ENCODE results near the gene TNXB. TPM values are rescaled to one million over a fixed set of nuclear protein-coding genes. Genes with fewer than 3 reads are reported as not detected.

TNXB gene
- total RNA-seq, 2 donors from 2014 or later: 4.0 to 9.3 TPM

GRCh38 chr6:32108094-32108627 is 977 bp downstream of the TNXB start:
- Histone ChIP-seq H3K9ac (ENCODE audit: extremely low read depth, low read length, poor library complexity, severe bottlenecking) (no peak overlapping the region), H3K36me3 (ENCODE audit: control insufficient read depth, insufficient read depth, low read length) (no peaks in the 10 kb centered on the region), H3K4me3 (ENCODE audit: low read length) (no peak overlapping the region), H3K4me1 (ENCODE audit: control insufficient read depth, insufficient read depth, low read length) (peaks cover 9% of the 10 kb centered on the region), H3K27ac (ENCODE audit: low read depth, low read length) (no peak overlapping the region), H3K9me3 (ENCODE audit: control insufficient read depth, low read length) (no peaks in the 10 kb centered on the region), H3K27me3 (ENCODE audit: control insufficient read depth, insufficient read depth, low read length, poor library complexity, severe bottlenecking) (peaks cover 27% of the 10 kb centered on the region)
- no peaks in the 10 kb centered on the region for H3K9me3 Mint-ChIP-seq
- H3K27me3 Mint-ChIP-seq (ENCODE audit: insufficient read depth): peaks cover 46% of the 10 kb centered on the region
- no peaks in the 10 kb centered on the region for H3K36me3 Mint-ChIP-seq (ENCODE audit: low read depth)
- H3K4me3 Mint-ChIP-seq: no peak overlapping the region
- H3K27ac Mint-ChIP-seq: no peak overlapping the region
- no peak for TF ChIP-seq CTCF (conservative IDR thresholded peaks at IDR 0.05)
- no peak for DNase-seq
- 16 to 28% methylated on average over 7 to 15 of the region's 15 CpGs for WGBS, 2 experiments (ENCODE audit: insufficient coverage in 1 of 2, insufficient read length in 1 of 2)
- peaks cover 16% of the 10 kb centered on the region for H3K4me1 Mint-ChIP-seq

GRCh38 chr6:32107406-32107805 is 1.7 kb downstream of the TNXB start:
- no peaks in the 10 kb centered on the region for H3K36me3 Mint-ChIP-seq (ENCODE audit: low read depth)
- H3K27ac ChIP-seq (ENCODE audit: low read depth, low read length): no peak overlapping the region
- H3K4me1 Mint-ChIP-seq: peaks cover 16% of the 10 kb centered on the region
- peaks cover 9% of the 10 kb centered on the region for H3K4me1 ChIP-seq (ENCODE audit: control insufficient read depth, insufficient read depth, low read length)
- H3K27me3 ChIP-seq (ENCODE audit: control insufficient read depth, insufficient read depth, low read length, poor library complexity, severe bottlenecking): peaks cover 27% of the 10 kb centered on the region
- H3K4me3 Mint-ChIP-seq: no peak overlapping the region
- H3K27me3 Mint-ChIP-seq (ENCODE audit: insufficient read depth): peaks cover 49% of the 10 kb centered on the region
- H3K4me3 ChIP-seq (ENCODE audit: low read length): no peak overlapping the region
- 83% methylated on average over 1 of the region's 1 CpG; no CpG with 5 or more reads in 1 of the 2 experiments for WGBS, 2 experiments (ENCODE audit: insufficient coverage in 1 of 2, insufficient read length in 1 of 2)
- H3K9me3 ChIP-seq (ENCODE audit: control insufficient read depth, low read length): no peaks in the 10 kb centered on the region
- no peak for TF ChIP-seq CTCF (conservative IDR thresholded peaks at IDR 0.05)
- no peak for DNase-seq
- H3K9me3 Mint-ChIP-seq: no peaks in the 10 kb centered on the region
- no peak overlapping the region for H3K9ac ChIP-seq (ENCODE audit: extremely low read depth, low read length, poor library complexity, severe bottlenecking)
- H3K36me3 ChIP-seq (ENCODE audit: control insufficient read depth, insufficient read depth, low read length): no peaks in the 10 kb centered on the region
- H3K27ac Mint-ChIP-seq: no peak overlapping the region

- 71 to 74% methylated on average over 3 to 4 of the region's 4 CpGs for WGBS, 2 experiments (ENCODE audit: insufficient coverage in 1 of 2, insufficient read length in 1 of 2)
- Mint-ChIP-seq H3K4me1 (peaks cover 16% of the 10 kb centered on the region), H3K36me3 (ENCODE audit: low read depth) (no peaks in the 10 kb centered on the region), H3K9me3 (no peaks in the 10 kb centered on the region), H3K27me3 (ENCODE audit: insufficient read depth) (peaks cover 54% of the 10 kb centered on the region), H3K4me3 (no peak overlapping the region), H3K27ac (no peak overlapping the region)
- Histone ChIP-seq H3K27ac (ENCODE audit: low read depth, low read length) (no peak overlapping the region), H3K9me3 (ENCODE audit: control insufficient read depth, low read length) (no peaks in the 10 kb centered on the region), H3K36me3 (ENCODE audit: control insufficient read depth, insufficient read depth, low read length) (no peaks in the 10 kb centered on the region), H3K27me3 (ENCODE audit: control insufficient read depth, insufficient read depth, low read length, poor library complexity, severe bottlenecking) (peaks cover 27% of the 10 kb centered on the region), H3K4me1 (ENCODE audit: control insufficient read depth, insufficient read depth, low read length) (peaks cover 9% of the 10 kb centered on the region), H3K9ac (ENCODE audit: extremely low read depth, low read length, poor library complexity, severe bottlenecking) (no peak overlapping the region), H3K4me3 (ENCODE audit: low read length) (no peak overlapping the region)
- no peak for TF ChIP-seq CTCF (conservative IDR thresholded peaks at IDR 0.05)
- DNase-seq: peak; percentile 78
These were observed 3.7 kb downstream of the TNXB start for GRCh38 chr6:32105433-32105832.

Data from endodermal cell (in vitro differentiated cells).